ENCODE results near the gene RPL15. TPM values are rescaled to one million over a fixed set of nuclear protein-coding genes. Genes with fewer than 3 reads are reported as not detected.
"Not testable (repeated sequence)": the region's sequence is repeated elsewhere in the genome, so short reads cannot be mapped to it uniquely, and the experiment has no call there.

RPL15 gene
- polyA plus RNA-seq, 2 of the 4 experiments (the other 2 are of a cell fraction), result 2,178 to 2,933 TPM

DNA sequence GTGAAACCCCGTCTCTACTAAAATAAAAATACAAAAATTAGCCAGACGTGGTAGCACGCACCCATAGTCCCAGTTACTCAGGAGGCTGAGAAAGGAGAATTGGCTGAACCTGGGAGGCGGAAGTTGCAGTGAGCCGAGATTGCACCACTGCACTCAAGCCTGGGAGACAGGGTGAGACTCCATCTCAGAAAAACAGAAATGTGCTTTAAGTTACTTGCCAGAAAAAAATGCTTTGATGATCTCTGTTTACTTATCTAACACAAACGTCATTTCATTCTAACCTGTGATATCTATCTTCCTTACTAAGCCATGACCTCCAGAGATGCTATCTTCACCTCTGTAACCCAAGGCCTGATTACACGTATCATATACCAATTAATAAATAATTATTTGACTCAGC, 7.6 kb upstream of the RPL15 start:
- ChIA-PET CTCF (no interaction called here), POLR2A (interaction anchor here (0.7 kb wide), 1 partner anchor 7 kb away, joined by 4 read pairs; the partner anchor contains the start of genes NKIRAS1 and RPL15)
- ATAC-seq (no peak), DNase-seq (ENCODE audit: low read depth in 1 of 2, low spot score in 1 of 2) (no peak), FAIRE-seq (no peak)
- Histone ChIP-seq H3K27ac (no peak overlapping the region), H3K4me2 (no peak overlapping the region), H3K9me3 (no peaks in the 10 kb centered on the region), H3K4me3 (no peak overlapping the region), H3K4me1 (peaks cover 5% of the 10 kb centered on the region; the same call in 2 of the 3 replicates)
- TF ChIP-seq GATA3 (IDR thresholded peaks at IDR 0.05; ENCODE audit: borderline replicate concordance) (0 out of 2 replicates have a peak, but pooled peaks have one; percentile 25), CBX8 (IDR thresholded peaks at IDR 0.05) (no peak)
- 79% methylated on average over 7 of the region's 7 CpGs for WGBS (ENCODE audit: missing lambda C conversion rate)

- Histone ChIP-seq H3K4me2 (no peak overlapping the region), H3K9me3 (no peaks in the 10 kb centered on the region), H3K4me1 (peaks cover 22% of the 10 kb centered on the region; the same call in 2 of the 3 replicates), H3K27ac (no peak overlapping the region), H3K4me3 (no peak overlapping the region)
- DNase-seq (ENCODE audit: low read depth in 1 of 2, low spot score in 1 of 2) (no peak), ATAC-seq (no peak), FAIRE-seq (no peak)
- TF ChIP-seq HOXB13 (CRISPR knock-in tag; IDR thresholded peaks at IDR 0.05; ENCODE audit: low read depth), result no peak
- TF ChIP-seq MAFK (IDR thresholded peaks at IDR 0.05; ENCODE audit: partially characterized antibody), result peak; percentile 49
- CTCF ChIA-PET, result no interaction called here
- WGBS (ENCODE audit: missing lambda C conversion rate), result 88% methylated on average over 2 of the region's 2 CpGs
- POLR2A ChIA-PET, result no interaction called here
Measured at GRCh38 chr3:23911397-23911796, 5.5 kb upstream of the RPL15 start.

DNA sequence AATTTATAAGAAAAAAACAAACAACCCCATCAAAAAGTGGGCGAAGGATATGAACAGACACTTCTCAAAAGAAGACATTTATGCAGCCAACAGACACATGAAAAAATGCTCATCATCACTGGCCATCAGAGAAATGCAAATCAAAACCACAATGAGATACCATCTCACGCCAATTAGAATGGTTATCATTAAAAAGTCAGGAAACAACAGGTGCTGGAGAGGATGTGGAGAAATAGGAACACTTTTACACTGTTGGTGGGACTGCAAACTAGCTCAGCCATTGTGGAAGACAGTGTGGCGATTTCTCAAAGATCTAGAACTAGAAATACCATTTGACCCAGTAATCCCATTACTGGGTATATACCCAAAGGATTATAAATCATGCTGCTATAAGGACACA, 4.6 kb upstream of the RPL15 start:
- peaks cover 22% of the 10 kb centered on the region; the same call in 2 of the 3 replicates for H3K4me1 ChIP-seq
- FAIRE-seq; CTCF ChIA-PET; H3K4me3 ChIP-seq; ATAC-seq; H3K4me2 ChIP-seq; POLR2A ChIA-PET; H3K27ac ChIP-seq; H3K9me3 ChIP-seq; DNase-seq (ENCODE audit: low read depth in 1 of 2, low spot score in 1 of 2): not testable (repeated sequence)
- WGBS (ENCODE audit: missing lambda C conversion rate), result 89% methylated on average over 3 of the region's 3 CpGs

DNA sequence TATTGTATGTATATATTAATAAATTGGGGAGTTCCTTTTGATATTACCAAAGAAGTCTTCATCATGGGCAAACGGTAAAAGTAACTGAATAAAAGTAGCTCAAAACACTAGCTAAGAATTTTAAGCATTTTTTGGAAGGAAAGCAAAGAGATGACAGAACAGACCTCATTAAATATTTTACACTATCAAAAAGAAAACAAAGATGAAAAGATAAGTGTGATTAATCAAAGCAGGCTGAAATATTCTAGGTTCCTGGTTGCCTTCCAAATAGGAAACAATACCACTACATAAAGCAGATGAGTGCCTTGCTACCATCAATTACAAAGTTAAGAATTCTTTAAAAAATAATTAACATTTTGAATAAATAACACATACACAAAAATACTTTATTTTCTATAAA, 3.8 kb upstream of the RPL15 start:
- 93% methylated on average over 1 of the region's 1 CpG for WGBS (ENCODE audit: missing lambda C conversion rate)
- CTCF ChIA-PET, result no interaction called here
- POLR2A ChIA-PET, result no interaction called here
- Histone ChIP-seq H3K27ac (no peak overlapping the region), H3K4me2 (no peak overlapping the region), H3K9me3 (no peaks in the 10 kb centered on the region), H3K4me3 (no peak overlapping the region), H3K4me1 (peaks cover 22% of the 10 kb centered on the region; the same call in 2 of the 3 replicates)
- TF ChIP-seq CBX8 (IDR thresholded peaks at IDR 0.05), result no peak
- TF ChIP-seq SMC3 (IDR thresholded peaks at IDR 0.05), result no peak
- no peak for TF ChIP-seq JUN (IDR thresholded peaks at IDR 0.05)
- no peak for TF ChIP-seq ATOH8 (CRISPR knock-in tag; IDR thresholded peaks at IDR 0.05; ENCODE audit: low read depth)
- TF ChIP-seq MAX (IDR thresholded peaks at IDR 0.05), result no peak
- TF ChIP-seq CEBPB (IDR thresholded peaks at IDR 0.05), result no peak
- no peak for TF ChIP-seq ZC3H11A (IDR thresholded peaks at IDR 0.05)
- TF ChIP-seq, protein P1, sequence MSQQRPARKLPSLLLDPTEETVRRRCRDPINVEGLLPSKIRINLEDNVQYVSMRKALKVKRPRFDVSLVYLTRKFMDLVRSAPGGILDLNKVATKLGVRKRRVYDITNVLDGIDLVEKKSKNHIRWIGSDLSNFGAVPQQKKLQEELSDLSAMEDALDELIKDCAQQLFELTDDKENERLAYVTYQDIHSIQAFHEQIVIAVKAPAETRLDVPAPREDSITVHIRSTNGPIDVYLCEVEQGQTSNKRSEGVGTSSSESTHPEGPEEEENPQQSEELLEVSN (IDR thresholded peaks at IDR 0.05; ENCODE audit: borderline replicate concordance, low read depth), result no peak
- TF ChIP-seq, protein P2, sequence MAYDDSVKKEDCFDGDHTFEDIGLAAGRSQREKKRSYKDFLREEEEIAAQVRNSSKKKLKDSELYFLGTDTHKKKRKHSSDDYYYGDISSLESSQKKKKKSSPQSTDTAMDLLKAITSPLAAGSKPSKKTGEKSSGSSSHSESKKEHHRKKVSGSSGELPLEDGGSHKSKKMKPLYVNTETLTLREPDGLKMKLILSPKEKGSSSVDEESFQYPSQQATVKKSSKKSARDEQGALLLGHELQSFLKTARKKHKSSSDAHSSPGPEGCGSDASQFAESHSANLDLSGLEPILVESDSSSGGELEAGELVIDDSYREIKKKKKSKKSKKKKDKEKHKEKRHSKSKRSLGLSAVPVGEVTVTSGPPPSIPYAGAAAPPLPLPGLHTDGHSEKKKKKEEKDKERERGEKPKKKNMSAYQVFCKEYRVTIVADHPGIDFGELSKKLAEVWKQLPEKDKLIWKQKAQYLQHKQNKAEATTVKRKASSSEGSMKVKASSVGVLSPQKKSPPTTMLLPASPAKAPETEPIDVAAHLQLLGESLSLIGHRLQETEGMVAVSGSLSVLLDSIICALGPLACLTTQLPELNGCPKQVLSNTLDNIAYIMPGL (CRISPR knock-in tag; IDR thresholded peaks at IDR 0.05; ENCODE audit: borderline replicate concordance), result no peak
- no peak for TF ChIP-seq ESRRA (IDR thresholded peaks at IDR 0.05; ENCODE audit: borderline replicate concordance, low read length)
- no peak for TF ChIP-seq POLR2AphosphoS2 (conservative IDR thresholded peaks at IDR 0.05; ENCODE audit: low read length)
- TF ChIP-seq RNF2 (IDR thresholded peaks at IDR 0.05; ENCODE audit: borderline replicate concordance, low read depth), result no peak
- TF ChIP-seq EHMT2 (IDR thresholded peaks at IDR 0.05; ENCODE audit: low read depth), result no peak
- no peak for TF ChIP-seq BHLHE40 (IDR thresholded peaks at IDR 0.05; ENCODE audit: low read depth, low read length)
- TF ChIP-seq RARB (CRISPR knock-in tag; IDR thresholded peaks at IDR 0.05), result no peak
- TF ChIP-seq CBX2 (IDR thresholded peaks at IDR 0.05; ENCODE audit: borderline replicate concordance, low read depth), result no peak
- TF ChIP-seq RAD21 (conservative IDR thresholded peaks at IDR 0.05 in 1 of 2, IDR thresholded peaks at IDR 0.05 in 1 of 2), result no peak
- no peak for TF ChIP-seq MYC (IDR thresholded peaks at IDR 0.05; ENCODE audit: borderline replicate concordance, low read length)
- no peak for TF ChIP-seq HOXB5 (CRISPR knock-in tag; IDR thresholded peaks at IDR 0.05)
- TF ChIP-seq, protein P3, sequence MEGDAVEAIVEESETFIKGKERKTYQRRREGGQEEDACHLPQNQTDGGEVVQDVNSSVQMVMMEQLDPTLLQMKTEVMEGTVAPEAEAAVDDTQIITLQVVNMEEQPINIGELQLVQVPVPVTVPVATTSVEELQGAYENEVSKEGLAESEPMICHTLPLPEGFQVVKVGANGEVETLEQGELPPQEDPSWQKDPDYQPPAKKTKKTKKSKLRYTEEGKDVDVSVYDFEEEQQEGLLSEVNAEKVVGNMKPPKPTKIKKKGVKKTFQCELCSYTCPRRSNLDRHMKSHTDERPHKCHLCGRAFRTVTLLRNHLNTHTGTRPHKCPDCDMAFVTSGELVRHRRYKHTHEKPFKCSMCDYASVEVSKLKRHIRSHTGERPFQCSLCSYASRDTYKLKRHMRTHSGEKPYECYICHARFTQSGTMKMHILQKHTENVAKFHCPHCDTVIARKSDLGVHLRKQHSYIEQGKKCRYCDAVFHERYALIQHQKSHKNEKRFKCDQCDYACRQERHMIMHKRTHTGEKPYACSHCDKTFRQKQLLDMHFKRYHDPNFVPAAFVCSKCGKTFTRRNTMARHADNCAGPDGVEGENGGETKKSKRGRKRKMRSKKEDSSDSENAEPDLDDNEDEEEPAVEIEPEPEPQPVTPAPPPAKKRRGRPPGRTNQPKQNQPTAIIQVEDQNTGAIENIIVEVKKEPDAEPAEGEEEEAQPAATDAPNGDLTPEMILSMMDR (IDR thresholded peaks at IDR 0.05), result no peak
- DNase-seq (ENCODE audit: low read depth in 1 of 2, low spot score in 1 of 2), result no peak
- FAIRE-seq, result no peak
- no peak for ATAC-seq
